Measurements from ENCODE around the gene GRWD1.

DNA sequence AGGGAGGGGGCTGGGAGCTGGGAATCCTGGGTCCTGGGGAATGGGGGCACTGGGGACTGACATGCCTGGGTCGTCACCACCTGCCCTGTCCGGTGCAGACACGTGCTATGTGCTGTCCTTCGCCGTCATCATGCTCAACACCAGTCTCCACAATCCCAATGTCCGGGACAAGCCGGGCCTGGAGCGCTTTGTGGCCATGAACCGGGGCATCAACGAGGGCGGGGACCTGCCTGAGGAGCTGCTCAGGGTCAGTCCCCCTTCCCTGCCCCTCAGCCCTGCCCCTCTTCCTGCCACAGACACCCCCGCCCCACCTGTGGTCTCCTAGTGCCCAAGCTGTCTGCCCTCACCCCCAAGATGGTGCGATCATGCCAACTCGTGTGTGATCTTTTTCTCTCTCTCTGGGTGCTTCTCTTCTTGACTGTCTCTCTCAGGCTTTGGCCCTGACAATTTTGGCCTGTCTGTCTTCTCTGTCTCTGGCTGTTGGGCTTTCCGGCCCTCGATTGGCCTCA, 28.4 kb downstream of the GRWD1 start:
- TF ChIP-seq POLR2AphosphoS5 (IDR thresholded peaks at IDR 0.05; ENCODE audit: borderline replicate concordance, low read depth, low read length) (no peak), EZH2 (IDR thresholded peaks at IDR 0.05) (no peak)

Measured in SK-N-MC (cell line).